CD4-positive, alpha-beta T cell (primary cell): ENCODE data around the gene INPP4A. TPM values are rescaled to one million over a fixed set of nuclear protein-coding genes. Genes with fewer than 3 reads are reported as not detected.
A peak's percentile ranks its signal among the peaks of the same experiment; 100 is the strongest.

Experiments used
- ATAC-seq: fragments of 200-7000 bp; cut with Tn5 transposase; one replicate; pipeline ENCODE4 v1.10.0; 2022; ENCODE audit warnings: mild to moderate bottlenecking; ENCODE audit not compliant: poor library complexity
- CTCF ChIA-PET: fragments of 350-600 bp; sonication (Branson Sonifier 250); formaldehyde crosslinking; loops from one replicate; lab custom pipeline; 2021; ENCODE audit warnings: antibody characterized with exemption, inconsistent platforms; lab: Charles Lee
- POLR2A ChIA-PET: fragments of 350-600 bp; sonication (Branson Sonifier 250); formaldehyde crosslinking; loops from one replicate; lab custom pipeline; 2021; ENCODE audit warnings: antibody characterized with exemption, inconsistent platforms; lab: Charles Lee
- DNase-seq, 14 experiments: peaks; one replicate each; pipeline ENCODE4 v3.0.0-alpha.2; 2013 to 2020; ENCODE audit warnings: mixed read lengths in 2 of 14
- H3K27ac ChIP-seq, 2 donors: one replicate each; pipeline versions ENCODE4 v1.5.1 to v1.7.0; 2013; ENCODE audit warnings: low read length in 2 of 2, low read depth in 1 of 2, mild to moderate bottlenecking in 1 of 2
- H3K27me3 ChIP-seq, 2 experiments: 1 replicate in 1 of 2; 2 replicates in 1 of 2; pipeline versions ENCODE4 v1.6.1 to v1.7.0; 2013; ENCODE audit warnings: low read length in 2 of 2, control low read depth in 1 of 2, mild to moderate bottlenecking in 1 of 2, moderate library complexity in 1 of 2; ENCODE audit not compliant: insufficient read depth in 2 of 2, control insufficient read depth in 1 of 2
- H3K36me3 ChIP-seq: one replicate; pipeline ENCODE4 v1.6.1; 2013; ENCODE audit warnings: low read length, control low read depth; ENCODE audit not compliant: insufficient read depth
- H3K4me1 ChIP-seq: one replicate; pipeline ENCODE4 v1.6.1; 2013; ENCODE audit warnings: low read length, control low read depth; ENCODE audit not compliant: insufficient read depth
- H3K4me3 ChIP-seq: one replicate; pipeline ENCODE4 v1.5.1; 2013; ENCODE audit warnings: mild to moderate bottlenecking, low read length, moderate library complexity
- H3K9me3 ChIP-seq, 2 experiments: 1 replicate in 1 of 2; 2 replicates in 1 of 2; pipeline versions ENCODE4 v1.6.1 to v1.7.0; 2013; ENCODE audit warnings: low read length in 2 of 2, mild to moderate bottlenecking in 2 of 2, control low read depth in 1 of 2, moderate library complexity in 1 of 2; ENCODE audit not compliant: control insufficient read depth in 1 of 2, insufficient read depth in 1 of 2
- H3K27ac Mint-ChIP-seq: one replicate; pipeline ENCODE4 v1.8.0; 2020; ENCODE audit warnings: mixed read lengths
- H3K27me3 Mint-ChIP-seq: one replicate; pipeline ENCODE4 v1.8.0; 2021; ENCODE audit warnings: mixed read lengths
- H3K36me3 Mint-ChIP-seq: one replicate; pipeline ENCODE4 v1.8.0; 2021; ENCODE audit warnings: low read depth, mixed read lengths
- H3K4me1 Mint-ChIP-seq: one replicate; pipeline ENCODE4 v1.8.0; 2021; ENCODE audit warnings: low read depth, mixed read lengths
- H3K4me3 Mint-ChIP-seq: one replicate; pipeline ENCODE4 v1.8.0; 2020; ENCODE audit warnings: mild to moderate bottlenecking, mixed read lengths
- H3K9me3 Mint-ChIP-seq: one replicate; pipeline ENCODE4 v1.8.0; 2020; ENCODE audit warnings: mixed read lengths
- CTCF ChIP-seq: fragments of 200-600 bp; IDR thresholded peaks from one replicate; pipeline ENCODE4 v1.8.0; 2022; ENCODE audit warnings: antibody characterized with exemption, mild to moderate bottlenecking
- intact Hi-C, 2 experiments: fragments of 100-400 bp; cut with DNase I in 1 of 2; cut with micrococcal nuclease in 1 of 2; formaldehyde crosslinking; loops; one replicate each; pipeline versions ENCODE4 v1.15.1 to v1.9.0; 2023 to 2025; cut with DNase I, micrococcal nuclease
- total RNA-seq, 174 experiments: library from RNA in 2 of 174; stranded (reverse) in 2 of 174; gene quantifications; one replicate each; pipeline ENCODE4 v1.2.3 and lab custom pipeline; 2021 to 2026

INPP4A gene
- total RNA-seq, 2 experiments from 2014 or later = 86.4 to 89.2 TPM

- Mint-ChIP-seq H3K9me3 (no peaks in the 10 kb centered on the region), H3K36me3 (peaks cover 96% of the 10 kb centered on the region), H3K4me1 (peaks cover 46% of the 10 kb centered on the region), H3K27ac (peak overlapping the region; percentile 85), H3K4me3 (no peak overlapping the region), H3K27me3 (no peaks in the 10 kb centered on the region)
- peaks cover 2% of the 10 kb centered on the region for H3K4me1 ChIP-seq
- intact Hi-C loops = no loop called here
- peaks cover 78% of the 10 kb centered on the region for H3K36me3 ChIP-seq
- ATAC-seq (peak; percentile 21), DNase-seq (no peak)
- no peak for TF ChIP-seq CTCF
- no peaks in the 10 kb centered on the region for H3K27me3 ChIP-seq
- H3K27ac ChIP-seq = no peak overlapping the region
- ChIA-PET CTCF (interaction anchor here (1.1 to 1.5 kb wide), 3 partner anchors 17 to 55 kb away, joined by 3 to 4 read pairs (median 3); no protein-coding TSS in a partner anchor), POLR2A (no interaction called here)
- H3K4me3 ChIP-seq = no peak overlapping the region
- no peaks in the 10 kb centered on the region for H3K9me3 ChIP-seq
These were observed 179.0 kb downstream of the INPP4A start for GRCh38 chr2:98623657-98624056.

GRCh38 chr2:98632351-98632750 is 187.7 kb downstream of the INPP4A start:
- Mint-ChIP-seq H3K27me3 (no peaks in the 10 kb centered on the region), H3K36me3 (peaks cover 89% of the 10 kb centered on the region), H3K4me3 (no peak overlapping the region), H3K9me3 (no peaks in the 10 kb centered on the region), H3K4me1 (peaks cover 35% of the 10 kb centered on the region), H3K27ac (peak overlapping the region; percentile 49)
- no peak for ATAC-seq
- Histone ChIP-seq H3K27me3 (no peaks in the 10 kb centered on the region), H3K4me1 (peaks cover 20% of the 10 kb centered on the region), H3K9me3 (no peaks in the 10 kb centered on the region), H3K36me3 (peaks cover 94% of the 10 kb centered on the region), H3K27ac (no peak overlapping the region), H3K4me3 (no peak overlapping the region)
- ChIA-PET POLR2A (interaction anchor here (0.9 to 1.5 kb wide), 4 partner anchors 13 to 139 kb away, joined by 3 to 5 read pairs (median 4); no protein-coding TSS in a partner anchor), CTCF (interaction anchor here (0.8 kb wide), 1 partner anchor 17 kb away, joined by 4 read pairs; no protein-coding TSS in a partner anchor)
- intact Hi-C loops = loop anchor here (5.0 to 10.0 kb wide), 2 partner anchors 65 to 522 kb away; partner anchors contain the start of genes LIPT1 (in 1 of the 2) and TSGA10 (in 1 of the 2)
- no peak for TF ChIP-seq CTCF
- DNase-seq = no peak

- Mint-ChIP-seq H3K27me3 (no peaks in the 10 kb centered on the region), H3K4me3 (no peak overlapping the region), H3K27ac (peak overlapping the region; percentile 83), H3K4me1 (peaks cover 40% of the 10 kb centered on the region), H3K36me3 (peaks cover 91% of the 10 kb centered on the region), H3K9me3 (no peaks in the 10 kb centered on the region)
- no peak for TF ChIP-seq CTCF
- ATAC-seq (peak; percentile 60), DNase-seq (peak in 10 of 14 experiments; percentile 28 to 76 (median 48))
- intact Hi-C loops = loop anchor here (2.0 to 10.0 kb wide), 3 partner anchors 14 to 520 kb away; partner anchors contain the start of genes LIPT1 (in 1 of the 2) and TSGA10 (in 1 of the 2)
- Histone ChIP-seq H3K9me3 (no peaks in the 10 kb centered on the region), H3K27ac (peak overlapping the region; percentile 9 to 25), H3K27me3 (no peaks in the 10 kb centered on the region), H3K36me3 (peaks cover 90% of the 10 kb centered on the region), H3K4me1 (peaks cover 31% of the 10 kb centered on the region), H3K4me3 (no peak overlapping the region)
- ChIA-PET CTCF (interaction anchor here (0.5 to 5.9 kb wide), 14 partner anchors 9 to 397 kb away, joined by 3 to 32 read pairs (median 4); partner anchors contain the start of gene MGAT4A), POLR2A (interaction anchor here (1.1 to 2.0 kb wide), 3 partner anchors 10 to 140 kb away, joined by 3 to 4 read pairs (median 3); no protein-coding TSS in a partner anchor)
These were observed 189.9 kb downstream of the INPP4A start for GRCh38 chr2:98634406-98635092.
